Stimulated activated CD4-positive, alpha-beta T cell treated with anti-CD3 and anti-CD28 coated beads, Interleukin-1b, Interleukin-23, amount 100 ng/mL, for 1 hour (primary cell): ENCODE data around the gene STARD4.

ENCODE experiments used
- DNase-seq, 2 donors: peaks; one replicate each; pipeline ENCODE4 v3.0.0-alpha.2; 2020; ENCODE audit warnings: low read depth in 2 of 2

The STARD4 gene

DNA sequence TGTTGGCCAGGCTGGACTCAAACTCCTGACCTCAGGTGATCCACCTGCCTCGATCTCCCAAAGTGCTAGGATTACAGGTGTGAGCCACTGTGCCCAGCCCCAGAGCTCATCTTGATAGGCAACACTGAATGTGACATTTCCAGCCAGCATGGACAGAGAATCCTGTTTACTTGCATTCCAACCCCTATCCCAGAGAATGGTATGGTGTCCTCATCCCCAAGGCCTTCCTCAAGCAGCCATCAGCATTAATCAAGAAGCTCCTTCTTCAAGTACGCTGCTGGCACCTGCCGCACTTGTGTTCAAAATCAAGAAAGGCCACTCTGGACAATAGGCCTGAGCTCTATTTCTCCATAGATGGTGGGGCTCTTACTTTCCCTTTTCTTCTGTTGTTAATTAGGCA lies 40.2 kb downstream of the STARD4 start:
- DNase-seq: no peak

DNA sequence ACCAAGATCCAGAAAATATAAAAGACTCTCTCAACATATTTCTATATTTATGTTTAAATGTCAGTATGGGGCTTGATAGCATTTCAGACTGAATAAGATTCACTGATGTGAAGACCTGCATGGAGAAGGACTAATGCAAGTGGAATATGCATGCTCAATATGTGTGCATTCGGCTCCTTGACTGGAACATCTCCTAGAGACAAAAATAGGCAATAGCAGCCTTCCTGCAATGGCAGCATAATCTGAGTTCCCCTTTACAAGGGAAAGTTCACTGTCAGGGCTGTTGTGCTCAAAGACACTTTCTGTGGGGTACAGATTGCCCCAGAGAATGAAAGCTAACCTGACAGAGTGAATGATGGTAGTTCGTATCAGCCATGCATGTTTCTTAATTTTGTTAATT lies 42.4 kb downstream of the STARD4 start:
- DNase-seq: no peak

DNA sequence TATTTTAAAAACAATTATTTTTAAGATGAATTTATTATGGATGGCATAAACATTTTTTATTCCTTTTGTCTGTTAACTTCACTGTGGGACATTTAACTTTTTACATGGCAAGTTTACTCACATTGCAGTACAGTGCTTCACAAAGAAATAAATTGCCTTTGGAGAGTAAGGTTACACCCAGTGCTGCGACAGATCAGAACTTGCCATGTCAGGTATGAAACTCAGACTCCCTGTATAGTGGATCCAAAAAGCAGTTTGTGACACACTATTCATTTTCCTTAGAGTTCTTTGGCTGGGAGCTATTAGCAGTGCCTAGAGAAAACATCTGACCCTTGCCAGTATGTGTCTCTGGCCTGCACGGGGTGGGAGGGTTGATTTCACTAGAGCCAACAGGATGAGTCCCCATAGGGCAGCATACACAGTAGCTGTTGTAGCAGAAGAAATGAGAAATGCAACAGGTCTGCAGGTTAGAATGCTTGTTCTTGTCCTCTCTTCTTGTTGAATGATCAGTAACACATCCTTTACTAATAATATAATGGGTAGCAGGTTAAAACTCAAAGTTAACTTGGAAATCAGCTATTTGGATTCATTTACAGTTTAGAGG lies 42.9 kb downstream of the STARD4 start:
- DNase-seq: no peak

GRCh38 chr5:111463311-111463710 lies 49.0 kb downstream of the STARD4 start:
- DNase-seq: no peak

GRCh38 chr5:111461934-111462333 lies 50.4 kb downstream of the STARD4 start:
- DNase-seq: no peak

DNA sequence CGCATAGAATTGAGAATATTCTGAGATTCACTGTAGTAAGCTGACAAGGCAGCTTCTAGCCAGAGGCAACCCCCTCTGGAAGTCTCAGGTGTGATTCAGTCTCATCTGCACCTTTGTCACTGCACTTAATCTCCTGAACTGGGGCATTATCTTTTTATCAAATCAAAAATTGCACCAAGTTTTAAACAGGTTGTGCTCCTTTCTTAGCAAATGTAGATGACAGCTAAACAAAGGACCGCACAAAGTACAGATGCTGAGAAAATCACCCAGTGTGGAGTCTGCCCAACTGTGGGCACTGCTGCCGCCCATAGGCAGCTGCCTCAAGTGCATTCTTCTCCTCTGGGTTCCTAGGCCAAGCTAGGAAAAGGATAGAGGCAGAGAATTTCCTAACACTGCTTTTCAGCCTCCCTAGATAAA lies 51.1 kb downstream of the STARD4 start:
- DNase-seq: no peak

- DNase-seq: no peak
Measured at GRCh38 chr5:111454776-111455175, 57.6 kb downstream of the STARD4 start.

DNA sequence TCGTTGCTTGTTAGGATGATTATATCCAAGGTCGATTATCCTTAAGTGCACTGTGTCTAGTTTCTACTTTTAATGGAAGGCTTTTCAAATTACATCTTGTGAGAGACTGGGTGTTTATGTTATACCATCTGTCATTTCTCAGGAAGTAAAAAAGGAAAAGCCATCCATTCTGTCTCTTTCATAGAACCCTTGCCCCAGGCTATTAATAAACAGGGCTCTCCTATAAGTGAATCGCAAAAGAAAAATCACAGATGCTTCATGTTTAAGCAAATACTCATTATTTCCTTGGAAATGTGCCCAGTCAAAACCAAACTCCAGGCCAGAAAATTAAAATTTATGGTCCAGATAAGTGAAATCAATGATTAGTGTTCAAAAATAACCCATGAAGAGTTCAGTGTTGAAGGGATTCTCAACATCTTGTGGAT lies 58.1 kb downstream of the STARD4 start:
- no peak for DNase-seq

- DNase-seq: no peak
Measured at GRCh38 chr5:111453747-111454146, 58.6 kb downstream of the STARD4 start.

DNA sequence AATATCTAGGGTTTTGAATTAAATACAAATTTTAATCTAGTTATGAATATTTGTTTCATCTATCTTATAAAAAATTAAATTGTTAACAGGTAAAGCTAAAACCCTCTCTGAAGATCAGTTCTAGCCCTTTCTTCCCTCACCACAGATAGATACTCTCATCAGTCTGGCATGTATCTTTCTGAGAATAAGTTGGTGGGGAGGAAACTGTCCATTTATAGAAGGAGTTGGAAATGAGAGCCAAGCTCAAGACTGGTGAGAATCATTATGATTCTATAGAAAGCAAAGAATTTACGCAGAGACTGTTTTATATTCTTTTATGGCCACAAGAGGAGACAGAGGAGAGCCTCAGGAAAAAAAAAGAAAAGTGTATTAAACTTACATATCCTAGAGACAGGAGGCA lies 59.0 kb downstream of the STARD4 start:
- no peak for DNase-seq

- DNase-seq: no peak
Measured at GRCh38 chr5:111447822-111448221, 64.5 kb downstream of the STARD4 start.

DNA sequence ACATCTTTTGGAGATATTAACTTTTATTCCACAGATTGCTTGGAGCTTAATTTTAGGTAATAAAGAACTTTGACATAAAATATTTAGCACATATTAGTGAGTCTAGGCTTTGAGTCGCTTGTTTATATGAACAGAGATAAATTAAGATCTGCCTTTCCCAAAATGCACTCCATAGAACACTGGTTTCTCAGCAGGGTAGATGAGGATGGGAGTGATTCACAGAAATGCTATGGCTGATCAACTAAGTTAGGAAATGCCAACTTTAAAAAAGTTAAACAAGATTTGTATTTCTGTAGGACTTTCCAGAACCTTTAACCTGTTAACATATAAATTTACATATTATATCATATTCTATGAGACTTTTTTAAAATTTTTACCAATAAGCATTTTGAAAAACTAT lies 65.2 kb downstream of the STARD4 start:
- DNase-seq: no peak
